H9 (cell line): ENCODE measurements around the gene AFDN. TPM values are rescaled to one million over a fixed set of nuclear protein-coding genes. Genes with fewer than 3 reads are reported as not detected.
A peak's percentile ranks its signal among the peaks of the same experiment; 100 is the strongest.

Experiments
- DNase-seq: peaks from one replicate; pipeline ENCODE4 v3.0.0-alpha.2; 2017
- H2AFZ ChIP-seq: one replicate; pipeline ENCODE4 v1.6.1; 2013; ENCODE audit warnings: mild to moderate bottlenecking, low read length, control low read depth, moderate library complexity
- H2AK5ac ChIP-seq: 2 replicates; pipeline ENCODE4 v1.6.1; 2013; ENCODE audit warnings: low read length, control low read depth, mixed read lengths; ENCODE audit not compliant: insufficient read length
- H2BK120ac ChIP-seq: one replicate; pipeline ENCODE4 v1.6.1; 2013; ENCODE audit warnings: low read depth, mild to moderate bottlenecking, low read length, control low read depth, inconsistent platforms; ENCODE audit not compliant: poor library complexity, severe bottlenecking
- H2BK12ac ChIP-seq: 2 replicates; pipeline ENCODE4 v1.6.1; 2013; ENCODE audit warnings: low read length, control low read depth, mixed read lengths, low read depth; ENCODE audit not compliant: insufficient read length
- H2BK15ac ChIP-seq: 2 replicates; pipeline ENCODE4 v1.6.1; 2013; ENCODE audit warnings: low read depth, low read length, control low read depth
- H2BK20ac ChIP-seq: one replicate; pipeline ENCODE4 v1.6.1; 2013; ENCODE audit warnings: low read depth, mild to moderate bottlenecking, low read length, control low read depth, inconsistent platforms; ENCODE audit not compliant: poor library complexity, severe bottlenecking
- H2BK5ac ChIP-seq: 2 replicates; pipeline ENCODE4 v1.6.1; 2013; ENCODE audit warnings: low read length, control low read depth, mixed read lengths; ENCODE audit not compliant: insufficient read length
- H3K14ac ChIP-seq: 2 replicates; pipeline ENCODE4 v1.6.1; 2013; ENCODE audit warnings: low read length, control low read depth; ENCODE audit not compliant: insufficient read depth
- H3K18ac ChIP-seq: 2 replicates; pipeline ENCODE4 v1.6.1; 2013; ENCODE audit warnings: low read depth, mild to moderate bottlenecking, mixed read lengths, low read length, control low read depth; ENCODE audit not compliant: insufficient read length
- H3K23ac ChIP-seq: 2 replicates; pipeline ENCODE4 v1.6.1; 2013; ENCODE audit warnings: low read length, control low read depth, mixed read lengths, low read depth; ENCODE audit not compliant: insufficient read length
- H3K23me2 ChIP-seq: 2 replicates; pipeline ENCODE4 v1.6.1; 2013; ENCODE audit warnings: low read depth, mild to moderate bottlenecking, mixed read lengths, low read length, control low read depth; ENCODE audit not compliant: insufficient read length, poor library complexity, severe bottlenecking
- H3K27ac ChIP-seq: 2 replicates; pipeline ENCODE4 v1.5.1; 2013; ENCODE audit warnings: low read length, control low read depth, mixed read lengths, low read depth; ENCODE audit not compliant: insufficient read length
- H3K27me3 ChIP-seq: 2 replicates; pipeline ENCODE4 v1.6.1; 2013; ENCODE audit warnings: low read length, control low read depth, inconsistent platforms; ENCODE audit not compliant: insufficient read depth
- H3K4ac ChIP-seq: 2 replicates; pipeline ENCODE4 v1.6.1; 2013; ENCODE audit warnings: low read depth, mild to moderate bottlenecking, control low read depth, inconsistent platforms, low read length, moderate library complexity
- H3K4me1 ChIP-seq: 2 replicates; pipeline ENCODE4 v1.6.1; 2013; ENCODE audit warnings: low read length, control low read depth, inconsistent platforms; ENCODE audit not compliant: insufficient read depth
- H3K4me2 ChIP-seq: 2 replicates; pipeline ENCODE4 v1.6.1; 2013; ENCODE audit warnings: low read length, control low read depth, mixed read lengths; ENCODE audit not compliant: insufficient read length, insufficient read depth
- H3K56ac ChIP-seq: 2 replicates; pipeline ENCODE4 v1.6.1; 2013; ENCODE audit warnings: low read depth, mild to moderate bottlenecking, mixed read lengths, low read length, control low read depth; ENCODE audit not compliant: insufficient read length
- H3K79me1 ChIP-seq: 2 replicates; pipeline ENCODE4 v1.6.1; 2013; ENCODE audit warnings: low read depth, mild to moderate bottlenecking, moderate library complexity, low read length, control low read depth, inconsistent platforms; ENCODE audit not compliant: insufficient read depth, poor library complexity, severe bottlenecking
- H3K79me2 ChIP-seq: 2 replicates; pipeline ENCODE4 v1.6.1; 2013; ENCODE audit warnings: low read length, control low read depth, inconsistent platforms; ENCODE audit not compliant: insufficient read depth
- H3K9ac ChIP-seq: 2 replicates; pipeline ENCODE4 v1.6.1; 2013; ENCODE audit warnings: low read length, control low read depth, mixed read lengths; ENCODE audit not compliant: insufficient read length; ENCODE audit errors: extremely low read depth
- H3K9me3 ChIP-seq: one replicate; pipeline ENCODE4 v1.6.1; 2013; ENCODE audit warnings: low read depth, low read length, inconsistent platforms; ENCODE audit not compliant: control insufficient read depth
- H3T11ph ChIP-seq: one replicate; pipeline ENCODE4 v1.6.1; 2013; ENCODE audit warnings: mild to moderate bottlenecking, low read length, control low read depth, inconsistent platforms
- H4K20me1 ChIP-seq: one replicate; pipeline ENCODE4 v1.6.1; 2013; ENCODE audit not compliant: control insufficient read depth, insufficient read length, insufficient read depth
- H4K5ac ChIP-seq: 2 replicates; pipeline ENCODE4 v1.6.1; 2013; ENCODE audit warnings: low read depth, mild to moderate bottlenecking, mixed read lengths, low read length, control low read depth; ENCODE audit not compliant: insufficient read length
- H4K8ac ChIP-seq: replicated peaks from 2 replicates; pipeline ENCODE4 v1.6.1; 2013; ENCODE audit warnings: low read length, control low read depth, mixed read lengths, low read depth; ENCODE audit not compliant: insufficient read length
- H4K91ac ChIP-seq: 2 replicates; pipeline ENCODE4 v1.6.1; 2013; ENCODE audit warnings: low read depth, mild to moderate bottlenecking, moderate library complexity, mixed read lengths, low read length, control low read depth; ENCODE audit not compliant: insufficient read length
- H3K27ac Mint-ChIP-seq, 3 experiments: 2 replicates in 2 of 3; 3 replicates in 1 of 3; pipeline ENCODE4 v1.8.0; 2020 to 2021; ENCODE audit warnings: mixed read lengths in 3 of 3, mild to moderate bottlenecking in 1 of 3, moderate library complexity in 1 of 3
- H3K27me3 Mint-ChIP-seq: 2 replicates; pipeline ENCODE4 v1.8.0; 2021; ENCODE audit warnings: low read depth, mild to moderate bottlenecking, moderate library complexity, mixed read lengths
- H3K36me3 Mint-ChIP-seq, 3 experiments: 2 replicates in 2 of 3; 3 replicates in 1 of 3; pipeline ENCODE4 v1.8.0; 2020 to 2021; ENCODE audit warnings: low read depth in 3 of 3, mixed read lengths in 3 of 3; ENCODE audit not compliant: insufficient read depth in 1 of 3
- H3K4me1 Mint-ChIP-seq, 2 experiments: 2 replicates each; pipeline ENCODE4 v1.8.0; 2020; ENCODE audit warnings: mixed read lengths in 2 of 2
- H3K4me3 Mint-ChIP-seq, 2 experiments: 2 replicates in 1 of 2; 3 replicates in 1 of 2; pipeline ENCODE4 v1.8.0; 2020 to 2021; ENCODE audit warnings: mild to moderate bottlenecking in 2 of 2, mixed read lengths in 2 of 2, moderate library complexity in 1 of 2
- H3K9me3 Mint-ChIP-seq, 2 experiments: 2 replicates in 1 of 2; 3 replicates in 1 of 2; pipeline ENCODE4 v1.8.0; 2020; ENCODE audit warnings: mild to moderate bottlenecking in 2 of 2, mixed read lengths in 2 of 2, moderate library complexity in 1 of 2
- CTCF ChIP-seq: fragments of 200-600 bp; sonication (generic); conservative IDR thresholded peaks from 3 replicates; pipeline ENCODE4 v1.8.0; 2021; ENCODE audit warnings: antibody characterized with exemption, mild to moderate bottlenecking
- WGBS: extraction: QIAGEN DNeasy Blood & Tissue Kit; methylation state at CpG from one replicate; pipeline ENCODE4 v1.1.7; 2013; ENCODE audit warnings: missing lambda C conversion rate, low lambda C conversion rate, mixed read lengths; ENCODE audit not compliant: insufficient read length; ENCODE audit errors: extremely low coverage; 5-methylcytosine and 5-hydroxymethylcytosine counted together
- total RNA-seq: library from RNA; stranded (reverse); gene quantifications from 2 replicates; pipeline ENCODE4 v1.2.1, GENCODE V29; 2021

AFDN gene
- total RNA-seq, 1 experiment from 2014 or later = 157 TPM

GRCh38 chr6:167804281-167805013 lies 22.3 kb upstream of the AFDN start:
- Histone ChIP-seq H4K20me1 (no peaks in the 10 kb centered on the region), H2AK5ac (no peak overlapping the region), H2AFZ (no peak overlapping the region), H3K56ac (no peak overlapping the region), H3K27me3 (no peaks in the 10 kb centered on the region), H3K23me2 (no peaks in the 10 kb centered on the region), H3K79me2 (no peaks in the 10 kb centered on the region), H2BK12ac (no peak overlapping the region), H3K23ac (no peak overlapping the region), H2BK15ac (no peak overlapping the region), H3T11ph (no peak overlapping the region), H3K9ac (no peak overlapping the region), H3K14ac (peak overlapping the region; percentile 24; the same call in 1 of the 2 replicates), H2BK5ac (no peak overlapping the region), H4K91ac (no peak overlapping the region), H3K4ac (no peak overlapping the region), H2BK120ac (no peak overlapping the region), H4K5ac (no peak overlapping the region), H3K9me3 (no peaks in the 10 kb centered on the region), H3K79me1 (no peaks in the 10 kb centered on the region), H3K4me2 (no peak overlapping the region), H3K4me1 (no peaks in the 10 kb centered on the region), H3K27ac (no peak overlapping the region), H4K8ac (no peak overlapping the region), H2BK20ac (no peak overlapping the region), H3K18ac (no peak overlapping the region)
- no peak for TF ChIP-seq CTCF
- H3K36me3 Mint-ChIP-seq = no peaks in the 10 kb centered on the region
- H3K4me3 Mint-ChIP-seq = no peak overlapping the region
- H3K27me3 Mint-ChIP-seq = no peaks in the 10 kb centered on the region; the same call in none of the 2 replicates
- DNase-seq = no peak
- WGBS = no CpG with 5 or more reads among the region's 24 CpGs
- peaks cover 11 to 12% of the 10 kb centered on the region in 2 experiments for H3K4me1 Mint-ChIP-seq
- no peaks in the 10 kb centered on the region for H3K9me3 Mint-ChIP-seq
- no peak overlapping the region for H3K27ac Mint-ChIP-seq
